ENCODE measurements around the gene EPN1. TPM values are rescaled to one million over a fixed set of nuclear protein-coding genes. Genes with fewer than 3 reads are reported as not detected.

Gene EPN1
- total and polyA plus RNA-seq, 9 of the 15 experiments (the other 6 are each of a cell fraction or from before 2014, with no cell fraction given): 0.08 to 138 (median 12.7) TPM

DNA sequence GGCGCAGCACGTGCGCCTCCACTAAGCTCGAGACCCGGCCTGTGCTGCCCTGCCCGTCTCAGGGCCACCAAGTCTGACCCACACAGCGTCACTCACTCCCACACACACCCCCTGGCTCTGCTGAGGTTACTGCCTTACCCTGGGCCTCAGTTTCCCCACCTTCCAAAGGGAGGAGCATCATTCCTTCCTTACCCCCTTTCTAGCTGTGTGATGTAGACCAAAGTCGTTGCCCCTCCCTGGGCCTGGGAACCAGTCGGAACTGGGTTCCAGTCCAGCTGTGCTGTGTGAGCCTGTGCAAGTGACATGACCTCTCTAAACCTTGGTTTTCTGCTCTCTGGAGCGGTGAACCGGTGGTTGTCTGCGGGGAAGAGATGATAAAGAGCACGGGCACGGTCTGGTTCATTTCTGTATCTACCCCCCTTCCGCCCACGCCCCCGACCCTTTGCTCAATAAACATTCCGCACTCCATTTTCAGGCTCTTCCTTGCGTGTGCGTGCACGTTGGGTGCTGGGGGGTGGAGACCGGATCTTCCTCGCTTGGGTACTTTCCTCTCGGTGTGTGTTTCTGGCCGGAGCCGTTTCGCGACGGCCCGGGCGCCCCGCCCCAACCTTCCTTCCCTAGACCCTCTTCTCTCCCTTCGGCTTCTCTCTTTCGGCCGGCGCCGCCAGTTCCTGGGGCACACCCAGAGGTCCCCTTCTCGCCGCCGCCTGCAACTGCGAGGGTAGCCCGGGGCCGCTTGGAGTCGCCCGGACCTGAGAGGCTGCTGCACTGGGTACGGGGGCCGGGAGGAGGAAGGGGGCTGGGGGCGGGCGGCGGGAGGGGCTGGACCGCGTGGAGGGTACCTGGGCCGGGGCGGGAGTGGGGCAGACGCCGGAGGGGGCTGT, 31.8 kb upstream of the EPN1 start, which contains the start of gene ZNF581 (continued):
- TF ChIP-seq ZNF280A (IDR thresholded peaks at IDR 0.05; ENCODE audit: low read depth, partially characterized antibody) (no peak), FOXP4 (CRISPR knock-in tag; IDR thresholded peaks at IDR 0.05; ENCODE audit: borderline replicate concordance) (no peak), CEBPB (tag; IDR thresholded peaks at IDR 0.05) (no peak), MAFG (tag; conservative IDR thresholded peaks at IDR 0.05) (no peak), ZKSCAN8 (CRISPR knock-in tag; IDR thresholded peaks at IDR 0.05) (no peak), ZNF146 (CRISPR knock-in tag; IDR thresholded peaks at IDR 0.05; ENCODE audit: unreplicated experiment) (no peak), NR0B1 (IDR thresholded peaks at IDR 0.05; ENCODE audit: partially characterized antibody) (no peak), ZFX (CRISPR knock-in tag; IDR thresholded peaks at IDR 0.05) (peak; percentile 15; the same call in 1 of the 2 replicates), SIN3A (IDR thresholded peaks at IDR 0.05; ENCODE audit: borderline replicate concordance in 2 of 2, control insufficient read depth in 1 of 2, low read depth in 2 of 2, low read length in 2 of 2) (peak; percentile 92 to 97), MYBL2 (IDR thresholded peaks at IDR 0.05; ENCODE audit: low read depth) (no peak), MYBL2 (CRISPR knock-in tag; IDR thresholded peaks at IDR 0.05; ENCODE audit: borderline replicate concordance) (no peak), ZNF239 (CRISPR knock-in tag; IDR thresholded peaks at IDR 0.05) (no peak), ERF (CRISPR knock-in tag; IDR thresholded peaks at IDR 0.05) (peak; percentile 73; the same call in 1 of the 2 replicates), KDM2B (CRISPR knock-in tag; IDR thresholded peaks at IDR 0.05) (peak; percentile 40; the same call in 1 of the 2 replicates), ZNF583 (CRISPR knock-in tag; IDR thresholded peaks at IDR 0.05) (no peak), ZNF696 (CRISPR knock-in tag; conservative IDR thresholded peaks at IDR 0.05) (no peak), RAD21 (CRISPR knock-in tag; conservative IDR thresholded peaks at IDR 0.05 in 1 of 2, IDR thresholded peaks at IDR 0.05 in 1 of 2) (no peak)
- TF ChIP-seq, protein P1, sequence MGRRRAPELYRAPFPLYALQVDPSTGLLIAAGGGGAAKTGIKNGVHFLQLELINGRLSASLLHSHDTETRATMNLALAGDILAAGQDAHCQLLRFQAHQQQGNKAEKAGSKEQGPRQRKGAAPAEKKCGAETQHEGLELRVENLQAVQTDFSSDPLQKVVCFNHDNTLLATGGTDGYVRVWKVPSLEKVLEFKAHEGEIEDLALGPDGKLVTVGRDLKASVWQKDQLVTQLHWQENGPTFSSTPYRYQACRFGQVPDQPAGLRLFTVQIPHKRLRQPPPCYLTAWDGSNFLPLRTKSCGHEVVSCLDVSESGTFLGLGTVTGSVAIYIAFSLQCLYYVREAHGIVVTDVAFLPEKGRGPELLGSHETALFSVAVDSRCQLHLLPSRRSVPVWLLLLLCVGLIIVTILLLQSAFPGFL (CRISPR knock-in tag; IDR thresholded peaks at IDR 0.05): no peak
